Measurements from ENCODE around the gene HTRA3. TPM values are rescaled to one million over a fixed set of nuclear protein-coding genes. Genes with fewer than 3 reads are reported as not detected.

The HTRA3 gene
- total RNA-seq, 4 donors from 2014 or later, result 22.8 to 65.3 (median 29.5) TPM

GRCh38 chr4:8287343-8288280, 18.1 kb downstream of the HTRA3 start:
- DNase-seq, result no peak
- TF ChIP-seq CTCF (IDR thresholded peaks at IDR 0.05) (no peak), POLR2A (IDR thresholded peaks at IDR 0.05) (no peak)
- no peaks in the 10 kb centered on the region for H3K9me3 ChIP-seq
- H3K27me3 ChIP-seq, result no peaks in the 10 kb centered on the region
- no peaks in the 10 kb centered on the region for H3K4me1 ChIP-seq
- no peaks in the 10 kb centered on the region for H3K36me3 ChIP-seq
- intact Hi-C loops (cut with DNase I; ENCODE audit: low total_unique reads), result no loop called here
- no peak overlapping the region for H3K27ac ChIP-seq
- no peak overlapping the region for H3K4me3 ChIP-seq

GRCh38 chr4:8289151-8289750, 19.7 kb downstream of the HTRA3 start:
- peak in 1 of 2 donors; percentile 10 for DNase-seq
- TF ChIP-seq CTCF (IDR thresholded peaks at IDR 0.05) (no peak), POLR2A (IDR thresholded peaks at IDR 0.05) (no peak)
- Histone ChIP-seq H3K4me1 (no peaks in the 10 kb centered on the region), H3K27ac (no peak overlapping the region), H3K36me3 (no peaks in the 10 kb centered on the region), H3K27me3 (no peaks in the 10 kb centered on the region), H3K9me3 (no peaks in the 10 kb centered on the region), H3K4me3 (no peak overlapping the region)
- intact Hi-C loops (cut with DNase I; ENCODE audit: low total_unique reads), result no loop called here

GRCh38 chr4:8289956-8290700, 20.6 kb downstream of the HTRA3 start:
- Histone ChIP-seq H3K27ac (no peak overlapping the region), H3K27me3 (no peaks in the 10 kb centered on the region), H3K4me3 (no peak overlapping the region), H3K4me1 (no peaks in the 10 kb centered on the region), H3K9me3 (no peaks in the 10 kb centered on the region), H3K36me3 (no peaks in the 10 kb centered on the region)
- TF ChIP-seq POLR2A (IDR thresholded peaks at IDR 0.05) (no peak), CTCF (IDR thresholded peaks at IDR 0.05) (no peak)
- intact Hi-C loops (cut with DNase I; ENCODE audit: low total_unique reads), result no loop called here
- peak in 1 of 2 donors; percentile 9 for DNase-seq

GRCh38 chr4:8290701-8290970, 21.1 kb downstream of the HTRA3 start:
- no peaks in the 10 kb centered on the region for H3K36me3 ChIP-seq
- TF ChIP-seq CTCF (IDR thresholded peaks at IDR 0.05), result no peak
- TF ChIP-seq POLR2A (IDR thresholded peaks at IDR 0.05), result no peak
- no peak overlapping the region for H3K27ac ChIP-seq
- no peaks in the 10 kb centered on the region for H3K27me3 ChIP-seq
- no peak for DNase-seq
- no peaks in the 10 kb centered on the region for H3K4me1 ChIP-seq
- intact Hi-C loops (cut with DNase I; ENCODE audit: low total_unique reads), result no loop called here
- no peaks in the 10 kb centered on the region for H3K9me3 ChIP-seq
- no peak overlapping the region for H3K4me3 ChIP-seq

All from uterus (tissue), 4 donors.